ENCODE results near the gene PXDN.

The PXDN gene

DNA sequence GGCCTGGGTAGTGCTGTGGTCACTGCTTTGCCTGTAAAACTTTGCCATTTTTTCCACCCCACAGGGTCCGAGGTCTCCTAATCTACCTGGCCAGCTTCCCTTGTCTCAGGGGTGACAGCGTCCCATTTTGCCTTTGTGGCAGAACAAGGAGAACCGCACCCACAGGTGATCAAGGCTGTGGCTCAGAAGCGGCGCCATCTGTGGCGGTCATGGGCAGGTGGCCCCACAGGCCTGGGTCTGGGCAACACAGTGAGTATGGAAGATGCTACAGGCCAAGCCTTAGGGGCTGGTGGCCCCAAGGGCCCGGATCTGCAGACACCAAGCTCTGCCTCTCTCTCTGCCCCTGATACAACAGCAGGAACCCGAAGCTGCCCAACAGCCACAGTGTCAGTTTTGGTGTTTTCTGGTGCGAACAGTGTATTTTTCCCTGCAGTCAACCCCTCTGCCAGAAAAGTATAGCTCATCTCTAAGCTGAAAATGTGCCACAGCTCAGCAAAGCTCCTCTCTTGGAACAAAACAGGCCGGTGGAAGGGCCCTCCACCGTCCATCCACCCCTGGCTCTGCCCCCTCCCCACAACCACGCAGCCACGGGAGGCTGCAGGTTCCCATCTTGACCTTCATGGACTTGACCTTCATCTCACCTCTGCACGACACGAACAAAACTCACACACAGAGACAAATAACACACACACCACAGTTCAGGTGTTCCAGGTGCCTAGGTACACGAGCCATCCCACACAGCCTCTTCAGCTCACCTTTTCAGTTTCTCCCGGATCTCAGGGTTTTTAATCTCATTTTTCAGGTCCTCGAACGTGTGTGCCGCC is 96.7 kb downstream of the PXDN start:
- Histone ChIP-seq H3K9me3 (ENCODE audit: control insufficient read depth, low read length) (no peaks in the 10 kb centered on the region), H3K36me3 (ENCODE audit: control insufficient read depth, insufficient read depth, low read length) (no peaks in the 10 kb centered on the region), H3K27ac (ENCODE audit: insufficient read depth, low read length, poor library complexity, severe bottlenecking) (no peak overlapping the region), H3K27me3 (replicated peaks; ENCODE audit: control insufficient read depth, insufficient read depth, low read length, poor library complexity, severe bottlenecking) (no peaks in the 10 kb centered on the region), H3K4me1 (ENCODE audit: control insufficient read depth, insufficient read depth, low read length, poor library complexity, severe bottlenecking) (no peaks in the 10 kb centered on the region), H3K4me3 (ENCODE audit: insufficient read depth, low read depth, low read length, poor library complexity, severe bottlenecking) (no peak overlapping the region)
- DNase-seq: no peak

DNA sequence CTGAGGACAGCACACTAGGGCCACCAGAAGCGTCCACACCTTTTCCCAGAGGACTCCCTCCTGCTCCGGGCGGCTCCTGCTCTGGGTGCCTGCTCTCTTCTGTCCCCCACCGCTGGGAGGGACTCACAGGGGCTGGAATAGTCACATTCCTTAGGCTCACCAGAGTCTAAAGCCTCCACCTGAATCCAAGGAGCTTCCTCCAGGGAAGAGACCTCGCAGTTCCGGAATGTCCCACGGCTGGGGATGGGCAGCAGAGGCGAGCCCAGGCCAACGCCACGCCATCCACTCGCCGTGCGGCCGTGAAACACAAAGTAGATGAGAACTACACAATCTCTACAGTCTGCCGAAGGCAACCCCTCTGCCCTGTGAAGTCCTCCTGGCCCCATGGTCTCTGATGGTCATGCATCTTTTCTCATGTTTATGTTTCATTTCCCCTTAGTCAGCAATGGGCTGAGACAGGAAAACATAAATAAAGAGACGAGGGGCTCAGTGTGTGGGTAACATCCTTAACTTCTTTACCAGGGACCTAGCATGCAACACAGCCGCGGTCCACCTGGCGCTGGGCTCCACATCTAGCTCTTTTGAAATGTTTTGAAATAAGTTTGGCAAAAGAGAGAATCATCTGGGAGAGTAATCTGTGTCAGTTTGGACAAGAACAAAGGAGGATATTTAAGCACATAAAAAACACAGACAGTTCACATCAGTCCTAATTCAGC is 98.4 kb downstream of the PXDN start:
- no peaks in the 10 kb centered on the region for H3K4me1 ChIP-seq (ENCODE audit: control insufficient read depth, insufficient read depth, low read length, poor library complexity, severe bottlenecking)
- no peaks in the 10 kb centered on the region for H3K36me3 ChIP-seq (ENCODE audit: control insufficient read depth, insufficient read depth, low read length)
- no peaks in the 10 kb centered on the region for H3K27me3 ChIP-seq (replicated peaks; ENCODE audit: control insufficient read depth, insufficient read depth, low read length, poor library complexity, severe bottlenecking)
- no peaks in the 10 kb centered on the region for H3K9me3 ChIP-seq (ENCODE audit: control insufficient read depth, low read length)
- H3K27ac ChIP-seq (ENCODE audit: insufficient read depth, low read length, poor library complexity, severe bottlenecking): no peak overlapping the region
- no peak overlapping the region for H3K4me3 ChIP-seq (ENCODE audit: insufficient read depth, low read depth, low read length, poor library complexity, severe bottlenecking)
- DNase-seq: no peak

GRCh38 chr2:1644427-1644826 is 99.9 kb downstream of the PXDN start:
- Histone ChIP-seq H3K4me1 (ENCODE audit: control insufficient read depth, insufficient read depth, low read length, poor library complexity, severe bottlenecking) (no peaks in the 10 kb centered on the region), H3K36me3 (ENCODE audit: control insufficient read depth, insufficient read depth, low read length) (no peaks in the 10 kb centered on the region), H3K9me3 (ENCODE audit: control insufficient read depth, low read length) (no peaks in the 10 kb centered on the region), H3K27ac (ENCODE audit: insufficient read depth, low read length, poor library complexity, severe bottlenecking) (no peak overlapping the region), H3K4me3 (ENCODE audit: insufficient read depth, low read depth, low read length, poor library complexity, severe bottlenecking) (no peak overlapping the region), H3K27me3 (replicated peaks; ENCODE audit: control insufficient read depth, insufficient read depth, low read length, poor library complexity, severe bottlenecking) (no peaks in the 10 kb centered on the region)
- no peak for DNase-seq

DNA sequence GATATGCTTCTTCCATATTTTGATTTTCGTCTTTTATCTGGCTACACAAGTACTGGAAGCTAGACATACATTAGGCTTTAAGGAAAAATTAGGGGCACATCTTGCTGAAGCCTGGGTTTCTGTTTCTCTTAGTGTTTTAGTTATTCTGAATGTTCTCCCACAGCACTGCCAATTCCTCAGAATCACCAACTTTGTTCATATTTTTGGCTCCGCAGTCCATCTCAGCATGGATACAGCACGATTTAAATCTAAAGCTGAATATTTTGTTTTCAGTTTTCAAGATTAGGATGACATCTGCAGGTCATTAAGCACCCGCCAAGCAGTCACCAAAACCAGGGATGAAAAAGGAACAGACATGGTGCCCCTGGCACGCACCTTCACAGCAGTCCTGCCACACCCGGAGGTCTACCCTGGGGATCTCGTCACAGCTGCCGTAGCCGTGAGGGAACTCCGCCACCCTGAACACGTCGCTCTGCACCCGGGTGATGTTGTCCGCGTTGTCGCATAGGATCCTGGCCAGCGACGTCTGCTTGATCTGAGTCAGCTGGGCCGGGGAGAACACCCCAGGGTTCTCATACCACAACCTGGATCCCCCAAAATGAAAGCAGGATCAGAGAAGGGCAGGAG is 101.2 kb downstream of the PXDN start:
- no peak overlapping the region for H3K27ac ChIP-seq (ENCODE audit: insufficient read depth, low read length, poor library complexity, severe bottlenecking)
- no peaks in the 10 kb centered on the region for H3K4me1 ChIP-seq (ENCODE audit: control insufficient read depth, insufficient read depth, low read length, poor library complexity, severe bottlenecking)
- H3K27me3 ChIP-seq (replicated peaks; ENCODE audit: control insufficient read depth, insufficient read depth, low read length, poor library complexity, severe bottlenecking): no peaks in the 10 kb centered on the region
- H3K9me3 ChIP-seq (ENCODE audit: control insufficient read depth, low read length): no peaks in the 10 kb centered on the region
- no peak for DNase-seq
- no peaks in the 10 kb centered on the region for H3K36me3 ChIP-seq (ENCODE audit: control insufficient read depth, insufficient read depth, low read length)
- H3K4me3 ChIP-seq (ENCODE audit: insufficient read depth, low read depth, low read length, poor library complexity, severe bottlenecking): no peak overlapping the region

GRCh38 chr2:1642066-1642861 is 102.1 kb downstream of the PXDN start:
- no peak for DNase-seq
- Histone ChIP-seq H3K36me3 (ENCODE audit: control insufficient read depth, insufficient read depth, low read length) (no peaks in the 10 kb centered on the region), H3K27me3 (replicated peaks; ENCODE audit: control insufficient read depth, insufficient read depth, low read length, poor library complexity, severe bottlenecking) (no peaks in the 10 kb centered on the region), H3K9me3 (ENCODE audit: control insufficient read depth, low read length) (no peaks in the 10 kb centered on the region), H3K4me3 (ENCODE audit: insufficient read depth, low read depth, low read length, poor library complexity, severe bottlenecking) (no peak overlapping the region), H3K27ac (ENCODE audit: insufficient read depth, low read length, poor library complexity, severe bottlenecking) (no peak overlapping the region), H3K4me1 (ENCODE audit: control insufficient read depth, insufficient read depth, low read length, poor library complexity, severe bottlenecking) (no peaks in the 10 kb centered on the region)

GRCh38 chr2:1641523-1641922 is 102.8 kb downstream of the PXDN start:
- H3K9me3 ChIP-seq (ENCODE audit: control insufficient read depth, low read length): no peaks in the 10 kb centered on the region
- no peak overlapping the region for H3K27ac ChIP-seq (ENCODE audit: insufficient read depth, low read length, poor library complexity, severe bottlenecking)
- no peak overlapping the region for H3K4me3 ChIP-seq (ENCODE audit: insufficient read depth, low read depth, low read length, poor library complexity, severe bottlenecking)
- no peak for DNase-seq
- H3K4me1 ChIP-seq (ENCODE audit: control insufficient read depth, insufficient read depth, low read length, poor library complexity, severe bottlenecking): no peaks in the 10 kb centered on the region
- no peaks in the 10 kb centered on the region for H3K36me3 ChIP-seq (ENCODE audit: control insufficient read depth, insufficient read depth, low read length)
- H3K27me3 ChIP-seq (replicated peaks; ENCODE audit: control insufficient read depth, insufficient read depth, low read length, poor library complexity, severe bottlenecking): no peaks in the 10 kb centered on the region

- Histone ChIP-seq H3K27me3 (replicated peaks; ENCODE audit: control insufficient read depth, insufficient read depth, low read length, poor library complexity, severe bottlenecking) (no peaks in the 10 kb centered on the region), H3K4me3 (ENCODE audit: insufficient read depth, low read depth, low read length, poor library complexity, severe bottlenecking) (no peak overlapping the region), H3K36me3 (ENCODE audit: control insufficient read depth, insufficient read depth, low read length) (no peaks in the 10 kb centered on the region), H3K9me3 (ENCODE audit: control insufficient read depth, low read length) (no peaks in the 10 kb centered on the region), H3K4me1 (ENCODE audit: control insufficient read depth, insufficient read depth, low read length, poor library complexity, severe bottlenecking) (no peaks in the 10 kb centered on the region), H3K27ac (ENCODE audit: insufficient read depth, low read length, poor library complexity, severe bottlenecking) (no peak overlapping the region)
- no peak for DNase-seq
These were observed 103.8 kb downstream of the PXDN start for GRCh38 chr2:1640301-1641135.

GRCh38 chr2:1639086-1639858 is 105.0 kb downstream of the PXDN start:
- no peak overlapping the region for H3K4me3 ChIP-seq (ENCODE audit: insufficient read depth, low read depth, low read length, poor library complexity, severe bottlenecking)
- no peaks in the 10 kb centered on the region for H3K9me3 ChIP-seq (ENCODE audit: control insufficient read depth, low read length)
- H3K27ac ChIP-seq (ENCODE audit: insufficient read depth, low read length, poor library complexity, severe bottlenecking): no peak overlapping the region
- no peak for DNase-seq
- no peaks in the 10 kb centered on the region for H3K27me3 ChIP-seq (replicated peaks; ENCODE audit: control insufficient read depth, insufficient read depth, low read length, poor library complexity, severe bottlenecking)
- no peaks in the 10 kb centered on the region for H3K4me1 ChIP-seq (ENCODE audit: control insufficient read depth, insufficient read depth, low read length, poor library complexity, severe bottlenecking)
- no peaks in the 10 kb centered on the region for H3K36me3 ChIP-seq (ENCODE audit: control insufficient read depth, insufficient read depth, low read length)

Measured in effector memory CD4-positive, alpha-beta T cell (primary cell).